ENCODE data around the gene BMP6. TPM values are rescaled to one million over a fixed set of nuclear protein-coding genes. Genes with fewer than 3 reads are reported as not detected.

Gene BMP6
- total RNA-seq, 1 experiment from 2014 or later = 0.15 TPM

- H3K27ac ChIP-seq (ENCODE audit: low read length) = no peak overlapping the region
- no peaks in the 10 kb centered on the region for H4K20me1 ChIP-seq (ENCODE audit: low read length)
- ChIA-PET POLR2A (ENCODE audit: unreplicated experiment) (no interaction called here), CTCF (no interaction called here)
- no peak overlapping the region for H3K4me2 ChIP-seq (ENCODE audit: low read length)
- H3K27me3 ChIP-seq (ENCODE audit: low read length) = no peaks in the 10 kb centered on the region
- ATAC-seq (no peak), DNase-seq (no peak)
- H3K9me2 ChIP-seq (replicated peaks; ENCODE audit: low read length) = no peaks in the 10 kb centered on the region
- BruUV-seq (replicated peaks) = no TSS peak
- no peak for TF ChIP-seq EZH2phosphoT487 (IDR thresholded peaks at IDR 0.05; ENCODE audit: borderline replicate concordance, low read length)
- TF ChIP-seq EZH2 (IDR thresholded peaks at IDR 0.05; ENCODE audit: low read length, unreplicated experiment) = no peak
- TF ChIP-seq CTCF (conservative IDR thresholded peaks at IDR 0.05; ENCODE audit: low read depth, low read length) = no peak
- H3F3A ChIP-seq (ENCODE audit: low read length, unreplicated experiment) = no peaks in the 10 kb centered on the region
- no peak overlapping the region for H3K9ac ChIP-seq (ENCODE audit: low read length)
- H3K4me1 ChIP-seq (ENCODE audit: insufficient read depth, low read length) = peaks cover 9% of the 10 kb centered on the region
- H3K4me3 ChIP-seq (ENCODE audit: low read length) = no peak overlapping the region
- intact Hi-C loops (cut with micrococcal nuclease) = no loop called here
- no peak overlapping the region for H2AFZ ChIP-seq (ENCODE audit: low read length)
- no peaks in the 10 kb centered on the region for H3K9me3 ChIP-seq (ENCODE audit: low read length)
- no peaks in the 10 kb centered on the region for H3K36me3 ChIP-seq (ENCODE audit: low read depth, low read length)
- H3K79me2 ChIP-seq (ENCODE audit: low read length) = no peaks in the 10 kb centered on the region
Observed at GRCh38 chr6:7680393-7681075, 45.4 kb upstream of the BMP6 start.

DNA sequence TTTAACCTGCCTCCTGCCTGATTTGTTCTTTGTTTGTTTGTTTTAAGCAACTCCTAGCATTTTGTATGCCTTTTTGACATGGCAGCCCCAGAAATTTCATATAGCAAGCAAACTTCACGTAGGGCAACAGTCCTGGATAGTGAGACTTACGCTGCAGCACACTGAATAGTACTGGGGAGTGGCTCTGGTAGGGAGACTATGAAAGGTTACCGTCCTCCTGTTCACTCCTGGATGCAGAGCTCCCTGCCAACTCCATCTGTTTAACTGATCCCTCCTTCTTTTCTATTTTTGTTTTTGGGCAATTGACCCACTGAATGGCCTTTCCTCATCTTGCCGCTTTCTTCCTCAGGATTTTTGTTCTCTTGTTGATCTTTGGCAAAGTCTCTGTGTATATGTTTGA, 44.5 kb upstream of the BMP6 start:
- Histone ChIP-seq H3K79me2 (ENCODE audit: low read length) (no peaks in the 10 kb centered on the region), H3K9me3 (ENCODE audit: low read length) (no peaks in the 10 kb centered on the region), H3K9ac (ENCODE audit: low read length) (no peak overlapping the region), H3K27me3 (ENCODE audit: low read length) (no peaks in the 10 kb centered on the region), H3K9me2 (replicated peaks; ENCODE audit: low read length) (no peaks in the 10 kb centered on the region), H3K4me2 (ENCODE audit: low read length) (no peak overlapping the region), H3K27ac (ENCODE audit: low read length) (no peak overlapping the region), H3F3A (ENCODE audit: low read length, unreplicated experiment) (no peaks in the 10 kb centered on the region), H2AFZ (ENCODE audit: low read length) (no peak overlapping the region), H3K4me1 (ENCODE audit: insufficient read depth, low read length) (peaks cover 14% of the 10 kb centered on the region), H3K36me3 (ENCODE audit: low read depth, low read length) (no peaks in the 10 kb centered on the region), H3K4me3 (ENCODE audit: low read length) (no peak overlapping the region), H4K20me1 (ENCODE audit: low read length) (no peaks in the 10 kb centered on the region)
- TF ChIP-seq EZH2 (IDR thresholded peaks at IDR 0.05; ENCODE audit: low read length, unreplicated experiment) = no peak
- TF ChIP-seq EZH2phosphoT487 (IDR thresholded peaks at IDR 0.05; ENCODE audit: borderline replicate concordance, low read length) = no peak
- TF ChIP-seq CTCF (conservative IDR thresholded peaks at IDR 0.05; ENCODE audit: low read depth, low read length) = no peak
- intact Hi-C loops (cut with micrococcal nuclease) = no loop called here
- POLR2A ChIA-PET (ENCODE audit: unreplicated experiment) = no interaction called here
- DNase-seq (no peak), ATAC-seq (no peak)
- no TSS peak for BruUV-seq (replicated peaks)
- CTCF ChIA-PET = no interaction called here

- peaks cover 14% of the 10 kb centered on the region for H3K4me1 ChIP-seq (ENCODE audit: insufficient read depth, low read length)
- intact Hi-C loops (cut with micrococcal nuclease) = no loop called here
- ChIA-PET POLR2A (ENCODE audit: unreplicated experiment) (no interaction called here), CTCF (no interaction called here)
- no peaks in the 10 kb centered on the region for H3K27me3 ChIP-seq (ENCODE audit: low read length)
- H3K4me2 ChIP-seq (ENCODE audit: low read length) = no peak overlapping the region
- H4K20me1 ChIP-seq (ENCODE audit: low read length) = no peaks in the 10 kb centered on the region
- no TSS peak for BruUV-seq (replicated peaks)
- H3K36me3 ChIP-seq (ENCODE audit: low read depth, low read length) = no peaks in the 10 kb centered on the region
- H3K9me2 ChIP-seq (replicated peaks; ENCODE audit: low read length) = no peaks in the 10 kb centered on the region
- H3F3A ChIP-seq (ENCODE audit: low read length, unreplicated experiment) = no peaks in the 10 kb centered on the region
- H3K9ac ChIP-seq (ENCODE audit: low read length) = no peak overlapping the region
- H3K9me3 ChIP-seq (ENCODE audit: low read length) = no peaks in the 10 kb centered on the region
- H3K79me2 ChIP-seq (ENCODE audit: low read length) = no peaks in the 10 kb centered on the region
- no peak for TF ChIP-seq CTCF (conservative IDR thresholded peaks at IDR 0.05; ENCODE audit: low read depth, low read length)
- no peak for TF ChIP-seq EZH2phosphoT487 (IDR thresholded peaks at IDR 0.05; ENCODE audit: borderline replicate concordance, low read length)
- no peak for TF ChIP-seq EZH2 (IDR thresholded peaks at IDR 0.05; ENCODE audit: low read length, unreplicated experiment)
- no peak overlapping the region for H3K4me3 ChIP-seq (ENCODE audit: low read length)
- ATAC-seq (no peak), DNase-seq (peak; percentile 17)
- H2AFZ ChIP-seq (ENCODE audit: low read length) = no peak overlapping the region
- H3K27ac ChIP-seq (ENCODE audit: low read length) = no peak overlapping the region
Observed at GRCh38 chr6:7684076-7684475, 41.8 kb upstream of the BMP6 start.

Data from PC-3 (cell line).